Sigmoid colon (tissue), 4 donors: Measurements from ENCODE around the gene PGF.

Experiments
- POLR2A ChIP-seq, 2 donors: fragments of 450-650 bp; IDR thresholded peaks; one replicate each; pipeline ENCODE4 v1.6.1; 2016; ENCODE audit warnings: antibody characterized with exemption in 2 of 2, mild to moderate bottlenecking in 2 of 2, moderate library complexity in 2 of 2
- POLR2AphosphoS5 ChIP-seq, 4 donors: sonication (generic); formaldehyde crosslinking; IDR thresholded peaks; one replicate each; pipeline ENCODE4 v1.6.1; 2017; ENCODE audit warnings: antibody characterized with exemption in 4 of 4
- TF ChIP-seq, protein P1 (sequence below), 4 experiments: fragments of 450-650 bp in 3 of 4; fragments of 200-600 bp in 1 of 4; IDR thresholded peaks; one replicate each; pipeline ENCODE4 v1.5.1; 2016 to 2019; ENCODE audit warnings: antibody characterized with exemption in 4 of 4, mild to moderate bottlenecking in 3 of 4, moderate library complexity in 2 of 4

DNA sequence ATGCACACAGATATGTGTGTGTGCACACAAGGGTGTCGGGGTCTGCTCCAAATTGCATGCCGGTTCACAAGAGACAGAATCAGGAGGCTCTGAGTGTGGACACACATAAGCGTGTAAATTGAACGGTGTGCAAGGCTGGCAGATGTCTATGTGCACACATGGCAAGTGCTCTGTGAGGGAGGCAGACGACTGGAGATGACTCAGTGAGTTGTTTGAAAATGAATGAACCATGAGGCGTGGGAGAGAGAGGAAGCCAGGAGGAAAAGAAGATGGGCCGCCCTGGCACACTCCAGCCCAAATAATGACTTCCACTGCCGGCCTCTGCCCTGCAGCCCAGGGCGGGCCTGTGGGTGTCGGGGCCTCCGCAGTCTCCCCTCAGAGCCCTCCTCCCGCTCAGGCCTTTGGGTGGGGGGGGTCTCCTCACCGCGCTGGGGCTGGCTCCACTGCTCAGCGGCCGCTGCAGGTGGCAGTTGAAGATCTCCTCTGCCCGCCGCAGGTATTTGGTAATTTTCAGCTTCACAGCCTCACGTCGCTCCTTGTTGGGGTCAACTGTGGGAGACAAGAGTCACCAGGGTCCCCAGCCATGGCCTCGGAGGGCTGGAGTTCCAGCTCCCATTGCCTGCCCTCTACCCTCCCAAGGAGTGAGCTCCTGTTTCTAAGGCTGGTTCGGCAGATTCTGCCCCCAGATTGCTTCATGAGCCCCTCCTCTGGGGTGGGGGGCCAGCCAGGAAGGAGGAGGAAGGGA, 35.8 kb downstream of the PGF start:
- TF ChIP-seq, protein P1, sequence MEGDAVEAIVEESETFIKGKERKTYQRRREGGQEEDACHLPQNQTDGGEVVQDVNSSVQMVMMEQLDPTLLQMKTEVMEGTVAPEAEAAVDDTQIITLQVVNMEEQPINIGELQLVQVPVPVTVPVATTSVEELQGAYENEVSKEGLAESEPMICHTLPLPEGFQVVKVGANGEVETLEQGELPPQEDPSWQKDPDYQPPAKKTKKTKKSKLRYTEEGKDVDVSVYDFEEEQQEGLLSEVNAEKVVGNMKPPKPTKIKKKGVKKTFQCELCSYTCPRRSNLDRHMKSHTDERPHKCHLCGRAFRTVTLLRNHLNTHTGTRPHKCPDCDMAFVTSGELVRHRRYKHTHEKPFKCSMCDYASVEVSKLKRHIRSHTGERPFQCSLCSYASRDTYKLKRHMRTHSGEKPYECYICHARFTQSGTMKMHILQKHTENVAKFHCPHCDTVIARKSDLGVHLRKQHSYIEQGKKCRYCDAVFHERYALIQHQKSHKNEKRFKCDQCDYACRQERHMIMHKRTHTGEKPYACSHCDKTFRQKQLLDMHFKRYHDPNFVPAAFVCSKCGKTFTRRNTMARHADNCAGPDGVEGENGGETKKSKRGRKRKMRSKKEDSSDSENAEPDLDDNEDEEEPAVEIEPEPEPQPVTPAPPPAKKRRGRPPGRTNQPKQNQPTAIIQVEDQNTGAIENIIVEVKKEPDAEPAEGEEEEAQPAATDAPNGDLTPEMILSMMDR (IDR thresholded peaks at IDR 0.05) = no peak
- TF ChIP-seq POLR2AphosphoS5 (IDR thresholded peaks at IDR 0.05) (no peak), POLR2A (IDR thresholded peaks at IDR 0.05) (no peak)
